Measurements from ENCODE around the gene SH2D4B. TPM values are rescaled to one million over a fixed set of nuclear protein-coding genes. Genes with fewer than 3 reads are reported as not detected.

SH2D4B gene
- total RNA-seq, 2 experiments from 2014 or later = 0.03 TPM; not detected in 1

Other genes with a start within 250 kb of the SH2D4B start
- not detected in 2 replicates for gene MAT1A, start 248.2 kb upstream of the SH2D4B start, total RNA-seq (2014; rRNA removed; shearing (Covaris generic))
- gene MAT1A, start 248.2 kb upstream of the SH2D4B start, total RNA-seq (2022) = not detected in 2 replicates
- not detected in 2 replicates for gene DYDC1, start 181.1 kb upstream of the SH2D4B start, total RNA-seq (2014; rRNA removed; shearing (Covaris generic))
- not detected in 2 replicates for gene DYDC1, start 181.1 kb upstream of the SH2D4B start, total RNA-seq (2022)
- gene DYDC2, start 181.1 kb upstream of the SH2D4B start, total RNA-seq (2014; rRNA removed; shearing (Covaris generic)) = not detected in 2 replicates
- not detected in 2 replicates for gene DYDC2, start 181.1 kb upstream of the SH2D4B start, total RNA-seq (2022)
- not detected in 2 replicates for gene PRXL2A, start 129.4 kb upstream of the SH2D4B start, total RNA-seq (2014; rRNA removed; shearing (Covaris generic))
- not detected in 2 replicates for gene PRXL2A, start 129.4 kb upstream of the SH2D4B start, total RNA-seq (2022)
- gene TSPAN14, start 83.6 kb upstream of the SH2D4B start, total RNA-seq (2014; rRNA removed; shearing (Covaris generic)) = 15.5 and 17.0 TPM in 2 replicates
- 33.4 and 33.6 TPM in 2 replicates for gene TSPAN14, start 83.6 kb upstream of the SH2D4B start, total RNA-seq (2022)

Measured in OCI-LY7 (cell line).